ENCODE results near the gene KIF16B.

DNA sequence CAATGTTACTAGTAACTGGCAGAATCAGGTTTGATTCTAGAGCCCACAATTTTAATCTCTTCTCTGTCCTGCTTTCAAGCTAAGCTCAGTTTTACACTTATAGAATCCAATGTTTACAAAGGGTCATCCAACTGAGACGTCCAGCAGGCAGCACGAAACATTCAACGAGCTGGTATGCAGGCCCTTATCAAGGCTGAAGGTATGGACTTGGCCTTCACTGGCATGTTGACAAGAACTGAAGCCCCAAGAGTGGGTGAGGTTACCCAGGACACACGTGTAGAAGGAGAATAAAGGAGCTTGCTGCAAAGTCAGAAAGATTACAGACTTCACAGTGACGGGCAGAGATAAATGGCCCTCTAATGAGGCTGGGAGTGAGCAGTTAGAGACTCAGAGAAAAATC, 187.4 kb downstream of the KIF16B start:
- TF ChIP-seq, protein P1, sequence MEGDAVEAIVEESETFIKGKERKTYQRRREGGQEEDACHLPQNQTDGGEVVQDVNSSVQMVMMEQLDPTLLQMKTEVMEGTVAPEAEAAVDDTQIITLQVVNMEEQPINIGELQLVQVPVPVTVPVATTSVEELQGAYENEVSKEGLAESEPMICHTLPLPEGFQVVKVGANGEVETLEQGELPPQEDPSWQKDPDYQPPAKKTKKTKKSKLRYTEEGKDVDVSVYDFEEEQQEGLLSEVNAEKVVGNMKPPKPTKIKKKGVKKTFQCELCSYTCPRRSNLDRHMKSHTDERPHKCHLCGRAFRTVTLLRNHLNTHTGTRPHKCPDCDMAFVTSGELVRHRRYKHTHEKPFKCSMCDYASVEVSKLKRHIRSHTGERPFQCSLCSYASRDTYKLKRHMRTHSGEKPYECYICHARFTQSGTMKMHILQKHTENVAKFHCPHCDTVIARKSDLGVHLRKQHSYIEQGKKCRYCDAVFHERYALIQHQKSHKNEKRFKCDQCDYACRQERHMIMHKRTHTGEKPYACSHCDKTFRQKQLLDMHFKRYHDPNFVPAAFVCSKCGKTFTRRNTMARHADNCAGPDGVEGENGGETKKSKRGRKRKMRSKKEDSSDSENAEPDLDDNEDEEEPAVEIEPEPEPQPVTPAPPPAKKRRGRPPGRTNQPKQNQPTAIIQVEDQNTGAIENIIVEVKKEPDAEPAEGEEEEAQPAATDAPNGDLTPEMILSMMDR (IDR thresholded peaks at IDR 0.05), result no peak
- TF ChIP-seq, protein P2, sequence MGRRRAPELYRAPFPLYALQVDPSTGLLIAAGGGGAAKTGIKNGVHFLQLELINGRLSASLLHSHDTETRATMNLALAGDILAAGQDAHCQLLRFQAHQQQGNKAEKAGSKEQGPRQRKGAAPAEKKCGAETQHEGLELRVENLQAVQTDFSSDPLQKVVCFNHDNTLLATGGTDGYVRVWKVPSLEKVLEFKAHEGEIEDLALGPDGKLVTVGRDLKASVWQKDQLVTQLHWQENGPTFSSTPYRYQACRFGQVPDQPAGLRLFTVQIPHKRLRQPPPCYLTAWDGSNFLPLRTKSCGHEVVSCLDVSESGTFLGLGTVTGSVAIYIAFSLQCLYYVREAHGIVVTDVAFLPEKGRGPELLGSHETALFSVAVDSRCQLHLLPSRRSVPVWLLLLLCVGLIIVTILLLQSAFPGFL (CRISPR knock-in tag; IDR thresholded peaks at IDR 0.05; ENCODE audit: borderline replicate concordance), result no peak
- TF ChIP-seq ZBTB21 (CRISPR knock-in tag; IDR thresholded peaks at IDR 0.05; ENCODE audit: borderline replicate concordance), result no peak

Measured in WTC11 (cell line).